SK-N-SH treated with all-trans-retinoic acid at 6 μM for 48 hours (cell line): ENCODE measurements around the gene SLC12A6.

Experiments
- ATAC-seq: fragments of 200-7000 bp; cut with Tn5 transposase; 3 replicates; pipeline ENCODE4 v1.9.1; 2020; ENCODE audit warnings: mild to moderate bottlenecking, moderate library complexity
- ARNTL ChIP-seq: fragments of 450-650 bp; formaldehyde crosslinking; IDR thresholded peaks from 2 replicates; pipeline ENCODE4 v1.5.0; 2020; ENCODE audit warnings: low read depth, mild to moderate bottlenecking, moderate library complexity, borderline replicate concordance
- CSDC2 ChIP-seq: fragments of 250-450 bp; sonication (Bioruptor Pico); IDR thresholded peaks from 2 replicates; pipeline ENCODE4 v1.5.0; 2020; ENCODE audit warnings: mild to moderate bottlenecking, moderate library complexity
- ESRRG ChIP-seq: fragments of 250-450 bp; sonication (Bioruptor Pico); IDR thresholded peaks from 2 replicates; pipeline ENCODE4 v1.6.1; 2021; ENCODE audit warnings: mild to moderate bottlenecking
- GLIS3 ChIP-seq: fragments of 250-450 bp; sonication (Bioruptor Pico); IDR thresholded peaks from 2 replicates; pipeline ENCODE4 v1.5.0; 2020; ENCODE audit warnings: mild to moderate bottlenecking, moderate library complexity
- ISL1 ChIP-seq: fragments of 250-450 bp; sonication (Bioruptor Pico); IDR thresholded peaks from 2 replicates; pipeline ENCODE4 v2.1.2; 2022; ENCODE audit warnings: mild to moderate bottlenecking, moderate library complexity
- POU6F1 ChIP-seq: fragments of 250-450 bp; sonication (Bioruptor Pico); IDR thresholded peaks from 2 replicates; pipeline ENCODE4 v1.8.0; 2021; ENCODE audit warnings: low read depth, mild to moderate bottlenecking, moderate library complexity, borderline replicate concordance
- PPARA ChIP-seq: fragments of 250-450 bp; sonication (Bioruptor Pico); IDR thresholded peaks from 2 replicates; pipeline ENCODE4 v1.5.0; 2020; ENCODE audit warnings: mild to moderate bottlenecking, borderline replicate concordance
- RARB ChIP-seq: fragments of 250-450 bp; sonication (Bioruptor Pico); IDR thresholded peaks from 2 replicates; pipeline ENCODE4 v1.8.0; 2021; ENCODE audit warnings: mild to moderate bottlenecking, moderate library complexity
- SNAI2 ChIP-seq: fragments of 250-450 bp; sonication (Bioruptor Pico); IDR thresholded peaks from 2 replicates; pipeline ENCODE4 v1.5.0; 2020; ENCODE audit warnings: mild to moderate bottlenecking, moderate library complexity
- TCF4 ChIP-seq: fragments of 250-450 bp; sonication (Bioruptor Pico); IDR thresholded peaks from 2 replicates; pipeline ENCODE4 v1.8.0; 2021; ENCODE audit warnings: mild to moderate bottlenecking, moderate library complexity, borderline replicate concordance
- ZFP3 ChIP-seq: fragments of 250-450 bp; sonication (Bioruptor Pico); IDR thresholded peaks from 2 replicates; pipeline ENCODE4 v1.5.0; 2020; ENCODE audit warnings: mild to moderate bottlenecking, moderate library complexity
- ZFP30 ChIP-seq: fragments of 450-650 bp; formaldehyde crosslinking; IDR thresholded peaks from 2 replicates; pipeline ENCODE4 v1.5.0; 2022; ENCODE audit warnings: mild to moderate bottlenecking, moderate library complexity
- ZNF565 ChIP-seq: fragments of 450-650 bp; formaldehyde crosslinking; conservative IDR thresholded peaks from 2 replicates; pipeline ENCODE4 v1.5.0; 2020; ENCODE audit warnings: low read depth, mild to moderate bottlenecking, moderate library complexity
- ZNF70 ChIP-seq: fragments of 450-650 bp; formaldehyde crosslinking; IDR thresholded peaks from 2 replicates; pipeline ENCODE4 v1.5.0; 2020; ENCODE audit warnings: mild to moderate bottlenecking, moderate library complexity
- TF ChIP-seq, protein P1 (sequence below): fragments of 250-450 bp; sonication (Bioruptor Pico); IDR thresholded peaks from 2 replicates; pipeline ENCODE4 v1.5.1; 2021; ENCODE audit warnings: mild to moderate bottlenecking, moderate library complexity
- TF ChIP-seq, protein P2 (sequence below): fragments of 250-450 bp; sonication (Bioruptor Pico); IDR thresholded peaks from 2 replicates; pipeline ENCODE4 v1.5.0; 2020; ENCODE audit warnings: mild to moderate bottlenecking, moderate library complexity
- TF ChIP-seq, protein P3 (sequence below): fragments of 250-450 bp; sonication (Bioruptor Pico); IDR thresholded peaks from 2 replicates; pipeline ENCODE4 v1.5.1; 2020; ENCODE audit warnings: low read depth, mild to moderate bottlenecking, moderate library complexity
- TF ChIP-seq, protein P4 (sequence below): fragments of 250-450 bp; sonication (Bioruptor Pico); IDR thresholded peaks from 2 replicates; pipeline ENCODE4 v1.8.0; 2020; ENCODE audit warnings: mild to moderate bottlenecking, moderate library complexity, borderline replicate concordance

SLC12A6 gene

GRCh38 chr15:34370643-34371042 lies 33.1 kb upstream of the SLC12A6 start:
- TF ChIP-seq RARB (CRISPR knock-in tag), result no peak
- ATAC-seq, result no peak

DNA sequence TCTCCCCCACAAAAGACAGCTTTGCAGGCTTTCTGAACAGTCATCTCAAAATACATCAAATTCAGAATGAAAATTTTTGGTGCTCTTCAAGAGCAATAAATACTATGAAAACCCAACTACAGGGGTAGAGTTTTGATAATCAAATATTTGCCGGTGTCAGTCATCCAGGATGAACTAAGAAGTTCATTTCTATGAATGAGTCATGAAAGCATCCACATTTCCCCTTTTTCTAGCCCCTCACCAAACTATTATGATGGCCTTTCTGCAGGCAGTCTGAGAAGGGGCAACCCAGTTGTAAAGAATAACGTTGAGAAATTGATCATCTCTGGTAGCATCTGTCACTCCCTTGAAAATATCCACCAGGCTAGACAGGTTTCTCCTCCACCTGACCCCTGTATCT lies 32.5 kb upstream of the SLC12A6 start:
- TF ChIP-seq ARNTL (no peak), RARB (CRISPR knock-in tag) (no peak), POU6F1 (no peak), ZFP30 (CRISPR knock-in tag) (no peak), ISL1 (CRISPR knock-in tag) (no peak), ZNF70 (CRISPR knock-in tag) (no peak), TCF4 (CRISPR knock-in tag) (no peak), SNAI2 (CRISPR knock-in tag) (no peak), ESRRG (CRISPR knock-in tag) (no peak)
- TF ChIP-seq, protein P1, sequence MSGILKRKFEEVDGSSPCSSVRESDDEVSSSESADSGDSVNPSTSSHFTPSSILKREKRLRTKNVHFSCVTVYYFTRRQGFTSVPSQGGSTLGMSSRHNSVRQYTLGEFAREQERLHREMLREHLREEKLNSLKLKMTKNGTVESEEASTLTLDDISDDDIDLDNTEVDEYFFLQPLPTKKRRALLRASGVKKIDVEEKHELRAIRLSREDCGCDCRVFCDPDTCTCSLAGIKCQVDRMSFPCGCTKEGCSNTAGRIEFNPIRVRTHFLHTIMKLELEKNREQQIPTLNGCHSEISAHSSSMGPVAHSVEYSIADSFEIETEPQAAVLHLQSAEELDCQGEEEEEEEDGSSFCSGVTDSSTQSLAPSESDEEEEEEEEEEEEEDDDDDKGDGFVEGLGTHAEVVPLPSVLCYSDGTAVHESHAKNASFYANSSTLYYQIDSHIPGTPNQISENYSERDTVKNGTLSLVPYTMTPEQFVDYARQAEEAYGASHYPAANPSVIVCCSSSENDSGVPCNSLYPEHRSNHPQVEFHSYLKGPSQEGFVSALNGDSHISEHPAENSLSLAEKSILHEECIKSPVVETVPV, result no peak
- TF ChIP-seq, all 23 proteins: peak for 0
- ATAC-seq, result no peak

- 0 out of 2 replicates have a peak, but pooled peaks have one; percentile 61 for TF ChIP-seq ZNF565 (CRISPR knock-in tag)
- TF ChIP-seq ARNTL, result no peak
- TF ChIP-seq ESRRG (CRISPR knock-in tag), result no peak
- 0 out of 2 replicates have a peak, but pooled peaks have one; percentile 14 for TF ChIP-seq CSDC2 (CRISPR knock-in tag)
- TF ChIP-seq, protein P2, sequence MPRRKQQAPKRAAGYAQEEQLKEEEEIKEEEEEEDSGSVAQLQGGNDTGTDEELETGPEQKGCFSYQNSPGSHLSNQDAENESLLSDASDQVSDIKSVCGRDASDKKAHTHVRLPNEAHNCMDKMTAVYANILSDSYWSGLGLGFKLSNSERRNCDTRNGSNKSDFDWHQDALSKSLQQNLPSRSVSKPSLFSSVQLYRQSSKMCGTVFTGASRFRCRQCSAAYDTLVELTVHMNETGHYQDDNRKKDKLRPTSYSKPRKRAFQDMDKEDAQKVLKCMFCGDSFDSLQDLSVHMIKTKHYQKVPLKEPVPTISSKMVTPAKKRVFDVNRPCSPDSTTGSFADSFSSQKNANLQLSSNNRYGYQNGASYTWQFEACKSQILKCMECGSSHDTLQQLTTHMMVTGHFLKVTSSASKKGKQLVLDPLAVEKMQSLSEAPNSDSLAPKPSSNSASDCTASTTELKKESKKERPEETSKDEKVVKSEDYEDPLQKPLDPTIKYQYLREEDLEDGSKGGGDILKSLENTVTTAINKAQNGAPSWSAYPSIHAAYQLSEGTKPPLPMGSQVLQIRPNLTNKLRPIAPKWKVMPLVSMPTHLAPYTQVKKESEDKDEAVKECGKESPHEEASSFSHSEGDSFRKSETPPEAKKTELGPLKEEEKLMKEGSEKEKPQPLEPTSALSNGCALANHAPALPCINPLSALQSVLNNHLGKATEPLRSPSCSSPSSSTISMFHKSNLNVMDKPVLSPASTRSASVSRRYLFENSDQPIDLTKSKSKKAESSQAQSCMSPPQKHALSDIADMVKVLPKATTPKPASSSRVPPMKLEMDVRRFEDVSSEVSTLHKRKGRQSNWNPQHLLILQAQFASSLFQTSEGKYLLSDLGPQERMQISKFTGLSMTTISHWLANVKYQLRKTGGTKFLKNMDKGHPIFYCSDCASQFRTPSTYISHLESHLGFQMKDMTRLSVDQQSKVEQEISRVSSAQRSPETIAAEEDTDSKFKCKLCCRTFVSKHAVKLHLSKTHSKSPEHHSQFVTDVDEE (CRISPR knock-in tag), result 0 out of 2 replicates have a peak, but pooled peaks have one; percentile 35
- TF ChIP-seq, protein P3, sequence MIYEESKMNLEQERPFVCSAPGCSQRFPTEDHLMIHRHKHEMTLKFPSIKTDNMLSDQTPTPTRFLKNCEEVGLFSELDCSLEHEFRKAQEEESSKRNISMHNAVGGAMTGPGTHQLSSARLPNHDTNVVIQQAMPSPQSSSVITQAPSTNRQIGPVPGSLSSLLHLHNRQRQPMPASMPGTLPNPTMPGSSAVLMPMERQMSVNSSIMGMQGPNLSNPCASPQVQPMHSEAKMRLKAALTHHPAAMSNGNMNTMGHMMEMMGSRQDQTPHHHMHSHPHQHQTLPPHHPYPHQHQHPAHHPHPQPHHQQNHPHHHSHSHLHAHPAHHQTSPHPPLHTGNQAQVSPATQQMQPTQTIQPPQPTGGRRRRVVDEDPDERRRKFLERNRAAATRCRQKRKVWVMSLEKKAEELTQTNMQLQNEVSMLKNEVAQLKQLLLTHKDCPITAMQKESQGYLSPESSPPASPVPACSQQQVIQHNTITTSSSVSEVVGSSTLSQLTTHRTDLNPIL (CRISPR knock-in tag), result no peak
- ATAC-seq, result peak; percentile 90
Measured at GRCh38 chr15:34367101-34368081, 29.8 kb upstream of the SLC12A6 start, which contains the start of gene LPCAT4. LPCAT4 (minus strand) TSS chr15:34367196; CDS start chr15:34367100, 96 bp downstream.

DNA sequence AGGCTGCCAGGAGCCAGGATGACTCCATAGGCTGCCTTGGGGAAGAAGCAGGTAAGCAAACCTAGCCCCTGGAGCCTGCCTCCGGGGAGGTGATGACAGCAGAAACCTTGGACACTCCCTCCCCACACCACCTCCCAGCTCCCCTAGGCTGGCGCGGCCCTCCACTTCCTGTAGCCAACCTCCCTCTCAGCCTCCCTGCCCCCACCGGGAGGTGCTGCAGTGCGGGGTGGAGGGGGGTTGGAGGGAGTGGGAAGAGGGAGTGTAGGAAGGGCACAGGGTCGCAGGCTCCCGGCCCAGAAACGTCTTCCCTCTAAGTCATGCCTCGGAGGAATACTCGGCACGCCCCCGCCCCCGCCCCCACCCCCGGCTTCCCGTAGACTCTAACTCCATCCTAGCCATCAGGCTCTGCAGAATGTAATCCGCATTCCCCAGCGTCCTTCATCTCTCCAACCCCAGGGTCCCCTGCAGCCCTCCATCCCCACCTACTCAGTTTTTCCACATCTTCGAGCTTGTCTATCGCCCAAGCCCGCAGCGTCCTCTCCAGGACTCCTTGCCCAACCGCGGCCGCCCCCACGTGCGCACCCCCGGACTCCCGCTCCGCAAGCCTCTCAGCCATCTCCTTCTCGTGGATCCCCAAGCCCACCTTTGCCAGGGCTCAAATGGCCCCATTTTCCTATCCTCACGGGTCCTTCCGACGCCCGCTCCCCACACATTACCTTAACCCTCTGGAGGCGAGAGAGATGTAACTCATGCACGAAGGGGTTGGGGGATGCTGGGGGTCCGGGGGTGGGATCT lies 28.9 kb upstream of the SLC12A6 start:
- ATAC-seq, result peak; percentile 63
- no peak for TF ChIP-seq CSDC2 (CRISPR knock-in tag)
- TF ChIP-seq GLIS3 (CRISPR knock-in tag), result no peak
- no peak for TF ChIP-seq ESRRG (CRISPR knock-in tag)
- no peak for TF ChIP-seq TCF4 (CRISPR knock-in tag)
- no peak for TF ChIP-seq SNAI2 (CRISPR knock-in tag)
- no peak for TF ChIP-seq ZFP3 (CRISPR knock-in tag)
- TF ChIP-seq RARB (CRISPR knock-in tag), result no peak
- TF ChIP-seq, protein P4, sequence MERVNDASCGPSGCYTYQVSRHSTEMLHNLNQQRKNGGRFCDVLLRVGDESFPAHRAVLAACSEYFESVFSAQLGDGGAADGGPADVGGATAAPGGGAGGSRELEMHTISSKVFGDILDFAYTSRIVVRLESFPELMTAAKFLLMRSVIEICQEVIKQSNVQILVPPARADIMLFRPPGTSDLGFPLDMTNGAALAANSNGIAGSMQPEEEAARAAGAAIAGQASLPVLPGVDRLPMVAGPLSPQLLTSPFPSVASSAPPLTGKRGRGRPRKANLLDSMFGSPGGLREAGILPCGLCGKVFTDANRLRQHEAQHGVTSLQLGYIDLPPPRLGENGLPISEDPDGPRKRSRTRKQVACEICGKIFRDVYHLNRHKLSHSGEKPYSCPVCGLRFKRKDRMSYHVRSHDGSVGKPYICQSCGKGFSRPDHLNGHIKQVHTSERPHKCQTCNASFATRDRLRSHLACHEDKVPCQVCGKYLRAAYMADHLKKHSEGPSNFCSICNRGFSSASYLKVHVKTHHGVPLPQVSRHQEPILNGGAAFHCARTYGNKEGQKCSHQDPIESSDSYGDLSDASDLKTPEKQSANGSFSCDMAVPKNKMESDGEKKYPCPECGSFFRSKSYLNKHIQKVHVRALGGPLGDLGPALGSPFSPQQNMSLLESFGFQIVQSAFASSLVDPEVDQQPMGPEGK (CRISPR knock-in tag), result no peak
- no peak for TF ChIP-seq PPARA (CRISPR knock-in tag)
- TF ChIP-seq, protein P1, result no peak
- TF ChIP-seq POU6F1, result no peak
- no peak for TF ChIP-seq ARNTL
- TF ChIP-seq ZFP30 (CRISPR knock-in tag), result no peak
- no peak for TF ChIP-seq ZNF70 (CRISPR knock-in tag)
- no peak for TF ChIP-seq ISL1 (CRISPR knock-in tag)
